ENCODE data around the gene TAGLN2. TPM values are rescaled to one million over a fixed set of nuclear protein-coding genes. Genes with fewer than 3 reads are reported as not detected.

Gene TAGLN2
- polyA plus RNA-seq, 1 donor = 155 TPM

- no peak for DNase-seq
These were observed 55.7 kb downstream of the TAGLN2 start for GRCh38 chr1:159869607-159870006.

GRCh38 chr1:159869173-159869572 is 56.1 kb downstream of the TAGLN2 start:
- no peak for DNase-seq

GRCh38 chr1:159868766-159869165 is 56.5 kb downstream of the TAGLN2 start:
- DNase-seq = no peak

Other genes starting within 250 kb of the TAGLN2 start
- gene CRP, start 210.9 kb downstream of the TAGLN2 start, polyA plus RNA-seq (ENCODE audit: insufficient read length) = not detected
- 10.2 TPM for gene DUSP23, start 144.5 kb downstream of the TAGLN2 start, polyA plus RNA-seq (ENCODE audit: insufficient read length)
- not detected for gene FCRL6, start 123.1 kb downstream of the TAGLN2 start, polyA plus RNA-seq (ENCODE audit: insufficient read length)
- gene SLAMF8, start 98.6 kb downstream of the TAGLN2 start, polyA plus RNA-seq (ENCODE audit: insufficient read length) = 0.45 TPM
- not detected for gene VSIG8, start 62.9 kb downstream of the TAGLN2 start, polyA plus RNA-seq (ENCODE audit: insufficient read length)
- gene CFAP45, start 25.3 kb downstream of the TAGLN2 start, polyA plus RNA-seq (ENCODE audit: insufficient read length) = 0.40 TPM
- gene IGSF9, start 20.1 kb upstream of the TAGLN2 start, polyA plus RNA-seq (ENCODE audit: insufficient read length) = 0.65 TPM
- gene SLAMF9, start 28.7 kb upstream of the TAGLN2 start, polyA plus RNA-seq (ENCODE audit: insufficient read length) = not detected
- gene PIGM, start 106.5 kb upstream of the TAGLN2 start, polyA plus RNA-seq (ENCODE audit: insufficient read length) = 5.0 TPM
- gene KCNJ10, start 144.7 kb upstream of the TAGLN2 start, polyA plus RNA-seq (ENCODE audit: insufficient read length) = 0.46 TPM
- gene KCNJ9, start 156.0 kb upstream of the TAGLN2 start, polyA plus RNA-seq (ENCODE audit: insufficient read length) = 0.09 TPM
- gene IGSF8, start 173.1 kb upstream of the TAGLN2 start, polyA plus RNA-seq (ENCODE audit: insufficient read length) = 21.6 TPM
- gene ATP1A2, start 190.3 kb upstream of the TAGLN2 start, polyA plus RNA-seq (ENCODE audit: insufficient read length) = 87.0 TPM
- gene ATP1A4, start 226.1 kb upstream of the TAGLN2 start, polyA plus RNA-seq (ENCODE audit: insufficient read length) = 4.0 TPM

All from hindlimb muscle (tissue), 1 donor.